GM19193 (cell line): ENCODE measurements around the gene ZNF563.
A peak's percentile ranks its signal among the peaks of the same experiment; 100 is the strongest.

ENCODE experiments used
- POLR2A ChIP-seq: IDR thresholded peaks from 4 replicates; pipeline ENCODE4 v1.6.1; 2011; ENCODE audit not compliant: insufficient read depth, insufficient read length; ENCODE audit errors: extremely low read depth

The ZNF563 gene

DNA sequence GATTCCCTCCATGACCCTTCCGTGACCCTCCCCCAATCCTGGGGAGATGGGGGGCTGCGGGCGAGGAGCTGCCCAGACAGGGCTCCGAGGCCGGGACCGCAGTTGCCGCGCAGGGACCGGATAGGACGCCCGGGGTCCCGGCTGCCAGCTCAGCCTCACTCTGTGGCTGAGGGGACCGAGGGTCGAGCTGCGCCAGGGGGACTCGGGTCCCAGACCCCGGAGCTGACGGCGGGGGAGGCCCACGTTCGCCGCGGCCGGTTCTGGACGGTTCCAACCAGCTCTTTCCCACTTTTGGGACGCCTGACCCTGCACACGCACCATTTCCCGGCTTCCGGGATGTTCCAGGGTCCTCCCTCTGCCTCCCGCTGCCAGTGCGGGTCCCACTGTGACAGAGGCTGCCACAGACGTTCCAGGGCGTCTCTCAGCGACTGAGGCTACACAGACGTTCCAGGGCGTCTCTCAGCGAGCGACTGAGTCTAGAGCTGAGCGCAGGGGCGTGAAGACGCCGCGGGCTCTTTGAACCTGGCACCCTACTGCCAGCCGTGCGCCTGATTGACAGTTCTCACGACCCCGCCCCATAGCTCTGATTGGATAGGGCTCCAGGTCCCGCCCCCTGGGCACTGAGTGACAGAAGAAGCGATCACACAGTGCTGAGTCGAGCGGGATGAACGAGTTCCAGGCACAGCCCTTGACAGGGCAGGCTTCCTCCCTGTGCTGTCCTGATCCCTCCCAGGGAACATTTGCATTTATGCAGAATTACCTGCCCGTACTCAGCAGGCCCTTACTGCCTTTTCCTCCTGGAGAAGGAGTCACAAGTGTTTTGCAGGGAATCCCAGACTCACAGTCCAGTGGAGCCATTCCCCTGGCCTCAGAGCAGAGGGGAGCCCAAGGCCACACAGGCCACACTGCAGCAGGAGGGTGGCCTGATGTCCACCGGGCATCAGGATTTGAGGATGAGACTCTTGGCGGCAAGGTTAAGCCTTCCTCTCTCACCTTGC, at the start of gene ZNF563:
Gene ZNF563 (minus strand): TSS at position 472 of the 998 bp plus-strand sequence. CDS start 151 bp downstream, at position 321.
- peak; percentile 92 for TF ChIP-seq POLR2A

DNA sequence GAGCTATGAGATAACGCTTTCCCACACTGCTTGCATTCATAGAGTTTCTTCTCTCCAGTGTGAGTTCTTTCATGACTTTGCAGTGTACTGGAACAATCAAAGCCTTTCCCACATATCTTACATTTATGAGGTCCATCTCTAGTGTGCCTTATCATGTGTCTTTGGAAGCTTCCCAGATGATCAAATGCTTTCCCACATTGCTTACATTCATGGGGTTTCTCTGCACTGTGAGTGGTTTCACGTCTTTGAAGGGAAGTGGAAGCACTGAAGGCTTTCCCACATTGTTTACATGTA, 47.0 kb upstream of the ZNF563 start:
- no peak for TF ChIP-seq POLR2A

DNA sequence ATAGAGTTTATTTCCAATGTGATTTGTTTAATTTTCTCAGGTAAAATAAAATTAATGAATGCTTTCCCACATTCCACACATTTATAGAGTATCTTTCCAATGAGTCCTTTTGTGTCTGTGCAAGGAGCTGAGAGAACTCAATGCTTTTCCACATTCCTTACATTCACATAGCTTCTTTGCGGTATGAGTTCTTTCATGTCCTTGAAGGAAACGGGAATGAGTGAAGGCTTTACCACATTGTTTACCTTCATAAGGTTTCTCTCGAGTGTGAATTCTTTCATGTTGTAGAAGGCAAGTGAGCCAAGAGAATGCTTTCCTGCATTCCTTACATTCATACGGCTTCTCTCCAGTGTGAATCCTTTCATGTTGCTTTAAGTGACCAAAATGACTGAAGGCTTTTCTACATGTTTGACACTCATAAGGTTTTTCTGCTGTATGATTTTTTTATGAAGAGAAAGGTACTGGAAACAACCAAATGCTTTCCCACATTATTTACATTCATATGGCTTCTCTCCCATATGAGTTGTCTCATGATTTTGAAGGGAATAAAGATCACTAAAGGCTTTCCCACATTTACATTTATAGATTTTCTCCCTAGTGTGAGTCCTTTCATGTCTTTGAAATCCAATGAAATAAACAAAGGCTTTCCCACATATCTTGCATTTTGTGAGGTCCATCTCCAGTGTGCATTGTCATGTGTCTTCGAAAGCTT, 46.5 kb upstream of the ZNF563 start:
- no peak for TF ChIP-seq POLR2A

DNA sequence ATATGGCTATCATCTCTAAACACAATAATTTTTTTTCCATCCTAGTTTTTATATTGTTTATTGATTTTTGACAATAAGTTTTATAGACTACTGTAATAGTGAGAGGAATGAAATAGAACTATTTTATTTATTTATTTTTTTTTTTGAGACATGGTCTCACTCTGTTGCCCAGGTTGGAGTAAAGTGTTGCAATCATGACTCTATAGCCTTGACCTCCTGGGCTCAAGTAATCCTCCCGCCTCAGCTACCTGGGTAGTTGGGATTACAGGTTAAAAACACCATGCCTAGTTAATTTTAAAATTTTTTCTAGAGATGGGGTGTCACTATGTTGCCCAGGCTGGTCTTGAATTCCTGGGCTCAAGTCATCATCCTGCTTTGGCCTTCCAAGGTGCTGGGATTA, 40.6 kb upstream of the ZNF563 start:
- TF ChIP-seq POLR2A = no peak

DNA sequence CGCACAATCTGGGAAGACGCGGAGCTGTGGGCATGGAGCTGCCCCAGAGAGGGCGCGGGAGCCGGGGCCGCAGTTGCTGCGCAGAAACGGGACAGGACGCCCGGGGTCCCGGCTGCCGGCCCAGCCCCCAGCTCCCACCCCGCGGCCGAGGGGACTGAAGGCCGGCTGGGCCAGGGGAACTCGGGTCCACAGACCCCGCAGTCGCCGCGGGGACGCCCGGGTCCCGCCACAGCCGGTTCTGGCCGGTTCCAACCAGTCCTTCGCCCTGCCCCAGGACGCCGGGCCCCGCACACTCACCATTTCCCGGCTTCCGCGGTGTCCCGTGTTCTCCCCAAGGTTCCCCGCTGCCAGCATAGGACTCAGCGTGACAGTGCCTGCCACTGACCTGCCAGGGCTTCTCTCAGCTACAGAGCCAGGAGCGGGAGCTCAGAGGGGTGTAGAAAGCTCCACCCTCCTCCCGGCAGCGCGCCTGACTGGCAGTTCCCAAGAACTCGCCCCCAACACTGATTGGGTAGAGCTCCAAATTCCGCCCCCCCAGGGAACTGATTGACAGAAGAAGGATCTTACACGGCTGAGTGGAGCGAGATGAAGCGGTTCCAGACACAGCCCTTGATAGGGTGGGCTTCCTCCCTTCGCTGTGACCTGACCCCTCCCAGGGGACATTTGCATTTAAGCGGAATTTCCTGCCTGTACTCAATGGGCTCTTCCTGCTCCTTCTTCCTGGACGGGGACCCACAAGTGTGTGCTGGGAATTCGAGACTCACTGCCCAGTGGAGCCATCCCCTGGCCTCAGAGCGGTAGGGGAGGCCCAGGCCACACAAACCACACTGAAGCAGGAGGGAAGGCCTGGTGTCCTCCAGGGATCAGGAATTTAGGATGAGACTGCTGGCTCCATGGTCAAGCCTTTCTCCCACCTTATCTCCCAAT, 32.1 kb upstream of the ZNF563 start, which contains the start of gene ZNF442:
Gene ZNF442 (minus strand): TSS at position 448 of the 927 bp plus-strand sequence. CDS start 2,052 bp downstream, outside the sequence.
- peak; percentile 85 for TF ChIP-seq POLR2A

DNA sequence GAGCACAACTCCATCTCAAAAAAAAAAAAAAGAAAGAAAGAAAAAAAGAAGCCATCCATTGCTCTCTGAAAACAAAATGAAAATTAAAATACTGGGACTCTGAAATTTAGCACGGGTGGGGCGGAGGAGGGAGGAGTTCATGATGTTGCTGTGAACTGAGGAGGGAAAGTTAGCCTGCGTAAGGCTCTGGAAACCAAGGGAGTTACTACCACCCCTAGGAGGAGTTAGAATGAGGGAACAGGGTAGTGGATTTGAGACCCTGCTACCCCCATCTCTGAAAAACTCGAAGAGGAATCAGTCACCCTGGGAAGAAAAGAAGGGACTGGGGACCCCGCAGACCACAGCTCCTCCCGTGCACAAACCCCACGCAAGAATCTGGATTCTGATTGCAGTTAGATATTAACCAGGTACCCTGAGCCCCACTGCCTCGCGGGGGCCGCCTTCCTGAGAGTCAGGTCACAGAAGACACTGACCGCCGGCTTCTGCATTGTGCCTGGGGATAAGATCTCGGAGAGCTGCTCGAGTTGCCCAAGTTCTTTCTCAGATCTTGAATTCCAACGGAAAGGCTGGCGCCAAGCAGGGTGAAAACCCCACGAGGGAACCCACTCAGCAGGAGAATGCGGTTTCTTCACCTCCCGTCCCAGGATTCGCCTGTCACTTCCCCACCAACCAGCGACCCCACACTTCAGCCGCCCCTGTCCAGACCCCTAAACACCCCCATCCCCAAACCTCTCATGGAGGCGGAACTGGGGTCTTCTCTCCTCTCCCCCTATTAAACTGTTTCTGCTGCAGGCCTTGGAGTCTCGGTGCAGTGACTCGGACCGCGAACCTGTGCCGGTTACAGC, 31.2 kb upstream of the ZNF563 start:
- TF ChIP-seq POLR2A = no peak

DNA sequence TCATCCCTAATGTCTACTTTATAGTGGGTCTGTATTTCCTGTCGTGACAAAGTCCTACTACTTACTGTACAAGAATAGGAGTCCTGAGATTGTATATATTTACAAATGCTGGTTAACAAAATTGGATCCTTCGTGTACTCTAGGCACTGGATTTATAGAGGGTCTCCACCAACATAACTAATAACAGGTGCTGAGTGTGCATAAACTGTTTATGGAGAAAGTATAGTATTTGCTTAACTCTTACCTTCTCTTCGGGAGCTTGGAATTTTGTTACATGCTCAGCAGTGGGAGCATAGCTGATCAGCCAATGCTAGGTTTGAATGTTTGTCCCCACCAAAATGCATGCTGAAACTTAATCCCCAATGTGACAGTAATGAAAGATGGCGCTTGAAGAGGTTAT, 19.9 kb upstream of the ZNF563 start:
- no peak for TF ChIP-seq POLR2A

DNA sequence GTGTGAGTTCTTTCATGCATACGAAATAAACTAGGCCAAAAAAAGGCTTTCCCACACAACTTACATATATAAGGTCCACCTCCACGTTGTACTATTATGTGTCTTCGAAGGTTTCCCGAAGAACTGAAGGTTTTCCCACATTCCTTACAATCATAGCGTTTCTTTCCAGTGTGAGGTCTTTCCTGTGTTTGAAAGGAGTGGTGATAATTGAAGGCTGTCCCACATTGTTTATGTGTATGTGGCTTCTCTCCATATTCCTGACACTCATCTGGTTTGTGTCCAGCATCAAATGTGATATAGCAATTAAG, 17.4 kb upstream of the ZNF563 start:
- TF ChIP-seq POLR2A = no peak

DNA sequence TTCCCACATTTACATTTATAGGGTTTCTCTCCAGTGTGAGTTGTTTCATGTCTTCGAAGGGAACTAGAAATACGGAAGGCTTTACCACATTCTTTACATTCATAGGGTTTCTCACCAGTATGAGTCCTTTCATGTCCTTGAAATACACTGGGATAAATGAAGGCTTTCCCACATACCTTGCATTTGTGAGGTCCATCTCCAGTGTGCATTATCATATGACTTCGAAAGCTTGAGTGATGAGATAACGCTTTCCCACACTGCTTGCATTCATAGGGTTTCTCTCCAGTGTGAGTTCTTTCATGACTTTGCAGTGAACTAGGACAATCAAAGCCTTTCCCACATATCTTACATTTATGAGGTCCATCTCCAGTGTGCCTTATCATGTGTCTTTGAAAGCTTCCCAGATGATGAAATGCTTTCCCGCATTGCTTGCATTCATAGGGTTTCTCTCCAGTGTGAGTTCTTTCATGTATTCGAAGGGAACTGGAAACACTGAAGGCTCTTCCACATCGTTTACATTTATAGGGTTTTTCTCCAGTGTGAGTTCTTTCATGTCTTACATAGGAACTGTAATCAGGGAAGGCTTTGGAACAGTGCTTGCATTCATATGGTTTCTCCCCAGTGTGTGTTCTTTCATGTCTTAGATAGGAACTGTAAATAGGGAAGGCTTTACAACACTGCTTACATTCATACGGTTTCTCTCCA, 16.9 kb upstream of the ZNF563 start:
- TF ChIP-seq POLR2A = no peak

DNA sequence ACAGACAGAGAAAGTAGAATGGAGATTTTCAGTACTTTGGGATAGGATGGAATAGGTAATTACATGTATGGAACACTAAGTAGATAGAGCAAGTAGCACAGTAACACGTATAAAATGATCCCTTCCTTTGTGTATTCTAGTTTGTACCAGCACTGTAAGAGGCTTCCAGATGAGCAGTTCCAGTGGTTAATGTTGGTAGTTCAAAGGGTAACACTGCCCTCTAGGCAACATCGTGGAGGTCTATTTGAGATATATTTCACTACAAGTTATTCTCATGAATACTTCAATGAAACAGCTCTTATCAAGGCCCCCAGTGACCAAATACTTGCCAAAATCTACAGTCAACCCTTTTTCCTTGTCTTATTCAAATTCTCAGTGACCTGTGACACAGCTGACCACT, 13.5 kb upstream of the ZNF563 start:
- TF ChIP-seq POLR2A = no peak

DNA sequence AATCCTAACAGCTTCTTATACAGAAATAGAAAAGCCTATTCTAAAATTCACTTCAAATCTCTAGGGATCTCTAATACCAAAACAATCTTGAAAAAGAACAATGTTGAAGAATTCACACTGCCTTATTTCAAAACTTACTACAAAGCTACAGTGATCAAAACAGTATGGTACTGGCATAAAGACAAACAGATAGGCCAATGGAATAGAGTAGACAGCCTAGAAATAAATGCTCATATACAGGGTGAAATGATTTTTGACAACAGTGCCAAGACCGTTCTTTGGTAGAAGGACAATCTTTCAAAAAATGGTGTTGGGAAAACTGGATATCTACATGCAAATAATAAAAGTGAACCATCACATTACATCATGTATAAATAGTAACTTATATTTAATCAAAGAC, 11.8 kb upstream of the ZNF563 start:
- TF ChIP-seq POLR2A = no peak

DNA sequence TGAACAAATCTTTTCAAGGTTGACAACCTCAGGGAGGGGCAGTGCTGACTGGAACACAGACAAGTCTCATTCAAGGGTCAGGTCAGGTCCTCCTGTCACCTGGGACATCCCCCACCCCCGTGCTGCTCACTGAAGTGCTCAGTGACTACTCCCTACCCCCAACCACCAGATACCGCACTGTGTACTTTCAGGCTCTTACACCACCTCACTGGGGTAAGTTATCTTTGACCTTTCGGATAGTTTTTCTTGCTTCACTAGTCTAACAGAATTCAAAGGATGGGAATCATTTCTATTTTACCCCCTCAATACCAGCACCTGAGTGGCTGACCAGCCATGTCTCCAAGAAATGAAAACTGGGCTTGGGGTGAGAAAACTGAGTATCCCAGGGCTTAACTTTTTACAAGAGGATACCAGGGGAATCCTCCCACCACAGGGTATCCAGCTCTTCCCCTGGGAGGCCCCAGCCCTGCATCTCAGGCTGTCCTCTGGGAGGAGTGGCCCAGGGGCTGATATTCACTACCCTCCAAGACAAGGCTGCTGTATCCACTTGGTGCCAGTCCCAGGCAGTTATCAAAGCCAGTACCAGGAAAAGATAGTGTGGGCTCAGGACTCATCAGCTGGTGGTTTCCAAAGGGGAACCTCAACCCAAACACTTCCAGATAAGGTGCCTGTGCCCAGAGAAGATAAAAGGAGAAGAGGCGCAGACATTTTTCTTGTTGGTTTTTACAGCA, 2.1 kb downstream of the ZNF563 start:
- TF ChIP-seq POLR2A = no peak

DNA sequence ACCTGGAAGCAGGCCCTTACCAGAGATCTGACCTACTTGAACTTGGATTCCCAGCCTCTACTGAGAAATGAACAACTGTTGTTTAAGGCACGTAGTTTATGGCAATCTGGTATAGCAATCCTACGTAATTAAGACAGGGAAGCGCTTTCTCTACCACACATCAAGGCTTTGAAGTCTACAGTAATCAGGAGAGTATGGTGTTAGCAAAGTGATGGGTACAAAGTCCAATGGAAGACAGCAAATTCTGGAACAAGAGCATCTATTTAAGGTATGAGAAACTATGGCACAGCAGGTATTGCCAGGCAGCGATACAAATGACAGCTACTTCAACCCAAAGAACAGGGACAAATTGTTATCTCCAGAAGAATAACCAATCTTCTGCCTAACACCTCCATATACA, 3.1 kb downstream of the ZNF563 start:
- TF ChIP-seq POLR2A = no peak
